Breast epithelium (tissue), 3 donors: ENCODE data around the gene BLOC1S6.

Source experiments
- POLR2A ChIP-seq: fragments of 450-650 bp; IDR thresholded peaks from one replicate; pipeline ENCODE4 v1.6.1; 2016; ENCODE audit warnings: antibody characterized with exemption, mild to moderate bottlenecking, moderate library complexity
- TF ChIP-seq, protein P1 (sequence below), 3 donors: fragments of 450-650 bp; IDR thresholded peaks; one replicate each; pipeline ENCODE4 v1.5.1; 2016 to 2017; ENCODE audit warnings: antibody characterized with exemption in 3 of 3, mild to moderate bottlenecking in 3 of 3, moderate library complexity in 3 of 3

GRCh38 chr15:45618813-45619212, 31.6 kb downstream of the BLOC1S6 start:
- TF ChIP-seq, protein P1, sequence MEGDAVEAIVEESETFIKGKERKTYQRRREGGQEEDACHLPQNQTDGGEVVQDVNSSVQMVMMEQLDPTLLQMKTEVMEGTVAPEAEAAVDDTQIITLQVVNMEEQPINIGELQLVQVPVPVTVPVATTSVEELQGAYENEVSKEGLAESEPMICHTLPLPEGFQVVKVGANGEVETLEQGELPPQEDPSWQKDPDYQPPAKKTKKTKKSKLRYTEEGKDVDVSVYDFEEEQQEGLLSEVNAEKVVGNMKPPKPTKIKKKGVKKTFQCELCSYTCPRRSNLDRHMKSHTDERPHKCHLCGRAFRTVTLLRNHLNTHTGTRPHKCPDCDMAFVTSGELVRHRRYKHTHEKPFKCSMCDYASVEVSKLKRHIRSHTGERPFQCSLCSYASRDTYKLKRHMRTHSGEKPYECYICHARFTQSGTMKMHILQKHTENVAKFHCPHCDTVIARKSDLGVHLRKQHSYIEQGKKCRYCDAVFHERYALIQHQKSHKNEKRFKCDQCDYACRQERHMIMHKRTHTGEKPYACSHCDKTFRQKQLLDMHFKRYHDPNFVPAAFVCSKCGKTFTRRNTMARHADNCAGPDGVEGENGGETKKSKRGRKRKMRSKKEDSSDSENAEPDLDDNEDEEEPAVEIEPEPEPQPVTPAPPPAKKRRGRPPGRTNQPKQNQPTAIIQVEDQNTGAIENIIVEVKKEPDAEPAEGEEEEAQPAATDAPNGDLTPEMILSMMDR (IDR thresholded peaks at IDR 0.05) = no peak
- TF ChIP-seq POLR2A = no peak
